Measurements from ENCODE around the gene COL23A1. TPM values are rescaled to one million over a fixed set of nuclear protein-coding genes. Genes with fewer than 3 reads are reported as not detected.
"Not testable (repeated sequence)": the region's sequence is repeated elsewhere in the genome, so short reads cannot be mapped to it uniquely, and the experiment has no call there.

Gene COL23A1
- total and polyA plus RNA-seq, 2 donors (not counting 1 experiment from before 2014, with no cell fraction given) = 0.20 TPM; not detected in 1

DNA sequence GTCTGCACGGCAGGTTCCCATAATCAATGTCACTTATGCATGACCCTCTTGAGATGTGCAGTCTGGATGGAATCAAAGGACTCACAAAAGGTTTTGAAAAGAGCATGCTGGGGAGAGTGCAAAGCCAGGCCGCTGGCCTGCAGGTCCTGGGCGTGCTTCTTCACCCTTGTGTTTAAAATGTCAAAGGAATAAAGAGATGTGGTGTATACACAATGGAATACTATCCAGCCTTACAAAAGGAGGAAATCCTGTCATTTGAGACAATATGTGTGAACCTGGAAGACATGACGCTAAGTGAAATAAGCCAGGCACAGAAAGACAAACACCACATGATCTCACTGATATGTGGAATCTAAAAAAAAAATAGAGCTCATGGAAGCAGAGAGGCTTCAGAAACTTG, 220.1 kb downstream of the COL23A1 start:
- Mint-ChIP-seq H3K4me3 (no peak overlapping the region), H3K9me3 (ENCODE audit: insufficient read depth) (peaks cover 3% of the 10 kb centered on the region), H3K4me1 (no peaks in the 10 kb centered on the region), H3K27me3 (peaks cover 17% of the 10 kb centered on the region), H3K27ac (no peak overlapping the region)
- H3K4me2 ChIP-seq (replicated peaks; ENCODE audit: low read depth, low read length, poor library complexity, severe bottlenecking) = no peak overlapping the region
- no peaks in the 10 kb centered on the region for H3K4me1 ChIP-seq (ENCODE audit: control insufficient read depth in 2 of 2, insufficient read depth in 2 of 2, low read length in 2 of 2)
- H4K20me1 ChIP-seq (ENCODE audit: control insufficient read depth, insufficient read depth, low read length, poor library complexity, severe bottlenecking) = no peaks in the 10 kb centered on the region
- H3K36me3 ChIP-seq (replicated peaks in 1 of 2; ENCODE audit: control extremely low read depth in 1 of 2, control insufficient read depth in 1 of 2, extremely low read depth in 1 of 2, insufficient read depth in 2 of 2, low read length in 1 of 2) = no peaks in the 10 kb centered on the region
- 100% methylated on average over 1 of the region's 4 CpGs for WGBS (ENCODE audit: insufficient coverage)
- peaks cover 0 to 24% (median 0%) of the 10 kb centered on the region in 3 donors for H3K9me3 ChIP-seq (ENCODE audit: control extremely low read depth in 1 of 3, control insufficient read depth in 2 of 3, insufficient read depth in 1 of 3, low read length in 2 of 3)
- ChIA-PET POLR2A (no interaction called here), CTCF (no interaction called here)
- no peak overlapping the region for H3K27ac ChIP-seq (ENCODE audit: low read length in 2 of 2)
- no peak overlapping the region for H3K9ac ChIP-seq (ENCODE audit: low read length)
- ATAC-seq (ENCODE audit: low read depth) = no peak
- no peak for TF ChIP-seq EZH2 (IDR thresholded peaks at IDR 0.05; ENCODE audit: borderline replicate concordance, insufficient read depth, low read depth, low read length, poor library complexity, severe bottlenecking)
- TF ChIP-seq, protein P1, sequence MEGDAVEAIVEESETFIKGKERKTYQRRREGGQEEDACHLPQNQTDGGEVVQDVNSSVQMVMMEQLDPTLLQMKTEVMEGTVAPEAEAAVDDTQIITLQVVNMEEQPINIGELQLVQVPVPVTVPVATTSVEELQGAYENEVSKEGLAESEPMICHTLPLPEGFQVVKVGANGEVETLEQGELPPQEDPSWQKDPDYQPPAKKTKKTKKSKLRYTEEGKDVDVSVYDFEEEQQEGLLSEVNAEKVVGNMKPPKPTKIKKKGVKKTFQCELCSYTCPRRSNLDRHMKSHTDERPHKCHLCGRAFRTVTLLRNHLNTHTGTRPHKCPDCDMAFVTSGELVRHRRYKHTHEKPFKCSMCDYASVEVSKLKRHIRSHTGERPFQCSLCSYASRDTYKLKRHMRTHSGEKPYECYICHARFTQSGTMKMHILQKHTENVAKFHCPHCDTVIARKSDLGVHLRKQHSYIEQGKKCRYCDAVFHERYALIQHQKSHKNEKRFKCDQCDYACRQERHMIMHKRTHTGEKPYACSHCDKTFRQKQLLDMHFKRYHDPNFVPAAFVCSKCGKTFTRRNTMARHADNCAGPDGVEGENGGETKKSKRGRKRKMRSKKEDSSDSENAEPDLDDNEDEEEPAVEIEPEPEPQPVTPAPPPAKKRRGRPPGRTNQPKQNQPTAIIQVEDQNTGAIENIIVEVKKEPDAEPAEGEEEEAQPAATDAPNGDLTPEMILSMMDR (IDR thresholded peaks at IDR 0.05) = no peak
- H3K27me3 ChIP-seq (replicated peaks in 1 of 4; ENCODE audit: control extremely low read depth in 1 of 4, control insufficient read depth in 3 of 4, insufficient read depth in 4 of 4, low read length in 3 of 4) = peaks cover 0 to 4% (median 0%) of the 10 kb centered on the region in 4 experiments
- intact Hi-C loops (cut with micrococcal nuclease) = no loop called here
- no peaks in the 10 kb centered on the region for H3K79me2 ChIP-seq (ENCODE audit: control insufficient read depth, insufficient read depth, low read length)
- no peak overlapping the region for H2AFZ ChIP-seq (ENCODE audit: insufficient read depth, low read depth, low read length, poor library complexity, severe bottlenecking)
- no peak for DNase-seq
- H3K4me3 ChIP-seq (ENCODE audit: control extremely low read depth in 1 of 5, extremely low read depth in 1 of 5, insufficient read depth in 1 of 5, low read depth in 2 of 5, low read length in 4 of 5) = no peak overlapping the region

DNA sequence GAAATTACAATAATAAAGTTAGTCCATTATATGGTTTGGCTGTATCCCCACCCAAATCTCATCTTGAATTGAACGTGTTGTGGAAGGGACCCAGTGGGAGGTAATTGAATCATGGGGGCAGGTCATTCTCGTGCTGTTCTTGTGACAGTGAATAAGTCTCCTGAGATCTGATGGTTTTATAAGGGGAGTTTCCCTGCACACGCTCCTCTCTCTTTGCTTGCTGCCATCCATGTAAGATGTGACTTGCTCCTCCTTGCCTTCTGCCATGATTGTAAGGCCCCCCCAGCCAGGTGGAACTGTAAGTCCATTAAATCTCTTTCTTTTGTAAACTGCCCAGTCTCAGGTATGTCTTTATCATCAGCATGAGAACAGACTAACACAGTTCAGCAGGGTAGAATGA, 220.7 kb downstream of the COL23A1 start:
- H3K4me2 ChIP-seq (replicated peaks; ENCODE audit: low read depth, low read length, poor library complexity, severe bottlenecking); intact Hi-C loops (cut with micrococcal nuclease); H3K4me3 ChIP-seq (ENCODE audit: control extremely low read depth in 1 of 5, extremely low read depth in 1 of 5, insufficient read depth in 1 of 5, low read depth in 2 of 5, low read length in 4 of 5); H3K4me3 Mint-ChIP-seq; H3K36me3 ChIP-seq (replicated peaks in 1 of 2; ENCODE audit: control extremely low read depth in 1 of 2, control insufficient read depth in 1 of 2, extremely low read depth in 1 of 2, insufficient read depth in 2 of 2, low read length in 1 of 2); H3K9ac ChIP-seq (ENCODE audit: low read length); POLR2A ChIA-PET; CTCF ChIA-PET; H3K27ac ChIP-seq (ENCODE audit: low read length in 2 of 2); ATAC-seq (ENCODE audit: low read depth); H3K9me3 Mint-ChIP-seq (ENCODE audit: insufficient read depth); H3K79me2 ChIP-seq (ENCODE audit: control insufficient read depth, insufficient read depth, low read length); H4K20me1 ChIP-seq (ENCODE audit: control insufficient read depth, insufficient read depth, low read length, poor library complexity, severe bottlenecking); H3K27me3 ChIP-seq (replicated peaks in 1 of 4; ENCODE audit: control extremely low read depth in 1 of 4, control insufficient read depth in 3 of 4, insufficient read depth in 4 of 4, low read length in 3 of 4); H3K4me1 Mint-ChIP-seq; H3K4me1 ChIP-seq (ENCODE audit: control insufficient read depth in 2 of 2, insufficient read depth in 2 of 2, low read length in 2 of 2); H3K27ac Mint-ChIP-seq; H2AFZ ChIP-seq (ENCODE audit: insufficient read depth, low read depth, low read length, poor library complexity, severe bottlenecking); DNase-seq: not testable (repeated sequence)
- peaks cover 0 to 24% (median 0%) of the 10 kb centered on the region in 3 donors for H3K9me3 ChIP-seq (ENCODE audit: control extremely low read depth in 1 of 3, control insufficient read depth in 2 of 3, insufficient read depth in 1 of 3, low read length in 2 of 3)
- WGBS (ENCODE audit: insufficient coverage) = 100% methylated on average over 1 of the region's 3 CpGs
- peaks cover 17% of the 10 kb centered on the region for H3K27me3 Mint-ChIP-seq

Measured in B cell (primary cell).